ENCODE measurements around the gene DNAH11. TPM values are rescaled to one million over a fixed set of nuclear protein-coding genes. Genes with fewer than 3 reads are reported as not detected.

The DNAH11 gene
- total and polyA plus RNA-seq, 2 of the 8 experiments (the other 6 are each of a cell fraction or from before 2014, with no cell fraction given), result 1.8 to 4.9 TPM

DNA sequence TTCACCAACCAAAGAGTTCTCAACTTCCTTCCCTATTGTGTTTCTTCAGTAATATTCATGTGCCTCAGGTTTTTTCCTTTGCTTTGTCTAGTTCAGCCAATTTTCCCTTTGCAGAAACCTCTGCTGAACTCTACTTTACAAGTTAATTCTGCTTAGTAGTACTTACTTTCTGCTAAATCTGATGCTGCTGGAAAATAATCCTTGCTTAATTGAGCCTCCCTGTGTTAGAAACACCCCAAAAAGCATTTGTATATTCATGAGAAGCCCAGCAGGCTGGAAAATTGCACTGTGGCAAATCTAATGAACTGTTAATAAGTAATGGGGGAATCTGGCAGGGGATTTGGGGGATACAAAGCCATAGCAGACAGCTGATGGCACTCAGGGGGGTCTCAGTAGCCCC, 324.4 kb downstream of the DNAH11 start (continued):
- TF ChIP-seq SRF (IDR thresholded peaks at IDR 0.05; ENCODE audit: low read depth, low read length) (no peak), SUZ12 (IDR thresholded peaks at IDR 0.05; ENCODE audit: low read length) (no peak), CHD1 (IDR thresholded peaks at IDR 0.05; ENCODE audit: low read depth, low read length) (no peak), CBX8 (IDR thresholded peaks at IDR 0.05; ENCODE audit: borderline replicate concordance, low read depth, low read length) (no peak), TEAD4 (IDR thresholded peaks at IDR 0.05; ENCODE audit: low read depth, low read length) (no peak), KDM4A (IDR thresholded peaks at IDR 0.05; ENCODE audit: low read depth, low read length, severe bottlenecking) (no peak), ZNF274 (IDR thresholded peaks at IDR 0.05; ENCODE audit: borderline replicate concordance, extremely low read depth, low read length) (no peak), MAFK (IDR thresholded peaks at IDR 0.05; ENCODE audit: low read depth, low read length) (no peak), SIRT6 (IDR thresholded peaks at IDR 0.05; ENCODE audit: low read length) (no peak), KDM1A (IDR thresholded peaks at IDR 0.05; ENCODE audit: borderline replicate concordance, low read length) (no peak), SP4 (IDR thresholded peaks at IDR 0.05; ENCODE audit: low read length) (no peak), YY1 (IDR thresholded peaks at IDR 0.05; ENCODE audit: low read depth, low read length) (no peak)
- TF ChIP-seq, protein P1, sequence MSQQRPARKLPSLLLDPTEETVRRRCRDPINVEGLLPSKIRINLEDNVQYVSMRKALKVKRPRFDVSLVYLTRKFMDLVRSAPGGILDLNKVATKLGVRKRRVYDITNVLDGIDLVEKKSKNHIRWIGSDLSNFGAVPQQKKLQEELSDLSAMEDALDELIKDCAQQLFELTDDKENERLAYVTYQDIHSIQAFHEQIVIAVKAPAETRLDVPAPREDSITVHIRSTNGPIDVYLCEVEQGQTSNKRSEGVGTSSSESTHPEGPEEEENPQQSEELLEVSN (IDR thresholded peaks at IDR 0.05), result no peak
